Measurements from ENCODE around the gene ADGRV1.
"Not testable (repeated sequence)": the region's sequence is repeated elsewhere in the genome, so short reads cannot be mapped to it uniquely, and the experiment has no call there.

The ADGRV1 gene

GRCh38 chr5:91007251-91007650, 448.7 kb downstream of the ADGRV1 start:
- no peak for DNase-seq

- DNase-seq = no peak
Measured at GRCh38 chr5:91007780-91008402, 449.3 kb downstream of the ADGRV1 start.

GRCh38 chr5:91010090-91010489, 451.5 kb downstream of the ADGRV1 start:
- no peak for DNase-seq

DNA sequence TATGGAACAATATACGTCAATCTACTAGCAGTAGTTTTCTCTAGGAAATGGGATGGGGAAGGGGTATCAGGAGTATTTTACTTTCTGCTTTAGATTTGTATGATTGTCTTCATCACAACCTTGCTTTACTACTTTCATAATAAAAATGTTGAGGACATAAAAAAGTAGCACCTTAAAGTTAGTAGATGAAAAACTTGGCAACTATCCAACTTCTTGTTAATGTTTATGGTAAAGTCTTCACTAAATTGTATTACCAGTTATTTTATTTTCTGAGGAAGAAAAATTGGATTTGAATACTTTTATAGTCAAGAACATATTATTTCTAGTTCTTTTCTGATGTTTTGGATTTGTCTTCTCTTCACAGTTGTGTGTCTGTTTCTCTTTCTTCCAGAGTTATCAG, 452.4 kb downstream of the ADGRV1 start:
- no peak for DNase-seq

DNA sequence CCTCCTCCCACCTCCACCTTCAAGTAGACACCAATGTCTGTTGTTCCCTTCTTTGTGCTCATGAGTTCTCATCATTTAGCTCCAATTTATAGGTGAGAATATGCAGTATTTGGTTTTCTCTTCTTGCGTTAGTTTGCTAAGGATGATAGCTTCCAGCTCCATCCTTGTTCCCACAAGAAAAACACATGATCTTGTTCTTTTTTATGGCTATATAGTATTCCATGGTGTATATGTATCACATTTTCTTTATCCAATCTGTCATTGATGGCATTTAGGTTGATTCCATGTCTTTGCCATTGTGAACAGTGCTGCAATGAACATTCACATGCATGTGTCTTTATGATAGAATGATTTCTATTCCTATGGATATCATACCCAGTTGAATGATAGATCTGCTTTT, 454.3 kb downstream of the ADGRV1 start:
- not testable (repeated sequence) for DNase-seq

GRCh38 chr5:91016322-91016721, 457.7 kb downstream of the ADGRV1 start:
- DNase-seq = no peak

- DNase-seq = no peak
Measured at GRCh38 chr5:91016954-91017700, 458.5 kb downstream of the ADGRV1 start.

GRCh38 chr5:91018200-91018599, 459.6 kb downstream of the ADGRV1 start:
- DNase-seq = no peak

DNA sequence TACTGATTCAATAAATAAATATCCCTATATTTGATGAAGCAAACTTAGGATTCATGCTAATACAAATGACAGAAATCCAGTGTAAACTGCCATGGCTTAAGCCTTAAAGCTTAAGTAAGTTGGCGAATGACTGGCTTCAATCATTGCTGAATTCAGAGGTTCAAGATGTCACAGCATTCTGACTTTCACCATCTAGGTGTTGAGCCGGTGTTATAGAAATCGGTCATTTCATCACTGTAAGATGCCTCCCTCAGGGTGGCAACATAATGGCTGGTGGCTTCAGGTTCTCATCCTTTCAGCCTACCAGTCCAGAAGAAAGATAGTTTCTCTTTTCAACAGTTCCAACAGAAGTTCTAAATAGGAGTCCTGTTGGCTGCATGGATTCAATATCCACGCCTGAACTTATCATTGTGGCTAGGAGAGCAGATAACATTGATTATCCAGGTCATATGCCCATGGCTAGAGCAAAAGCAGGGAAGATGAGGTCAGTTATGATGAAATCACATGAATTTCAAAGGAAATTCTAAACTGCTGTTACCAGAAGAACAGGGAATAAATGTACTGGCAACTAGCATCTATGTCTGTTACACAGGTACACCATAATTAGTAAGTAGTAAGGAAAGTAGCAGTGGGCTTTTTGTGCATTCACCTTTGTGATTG, 460.2 kb downstream of the ADGRV1 start:
- DNase-seq = no peak

DNA sequence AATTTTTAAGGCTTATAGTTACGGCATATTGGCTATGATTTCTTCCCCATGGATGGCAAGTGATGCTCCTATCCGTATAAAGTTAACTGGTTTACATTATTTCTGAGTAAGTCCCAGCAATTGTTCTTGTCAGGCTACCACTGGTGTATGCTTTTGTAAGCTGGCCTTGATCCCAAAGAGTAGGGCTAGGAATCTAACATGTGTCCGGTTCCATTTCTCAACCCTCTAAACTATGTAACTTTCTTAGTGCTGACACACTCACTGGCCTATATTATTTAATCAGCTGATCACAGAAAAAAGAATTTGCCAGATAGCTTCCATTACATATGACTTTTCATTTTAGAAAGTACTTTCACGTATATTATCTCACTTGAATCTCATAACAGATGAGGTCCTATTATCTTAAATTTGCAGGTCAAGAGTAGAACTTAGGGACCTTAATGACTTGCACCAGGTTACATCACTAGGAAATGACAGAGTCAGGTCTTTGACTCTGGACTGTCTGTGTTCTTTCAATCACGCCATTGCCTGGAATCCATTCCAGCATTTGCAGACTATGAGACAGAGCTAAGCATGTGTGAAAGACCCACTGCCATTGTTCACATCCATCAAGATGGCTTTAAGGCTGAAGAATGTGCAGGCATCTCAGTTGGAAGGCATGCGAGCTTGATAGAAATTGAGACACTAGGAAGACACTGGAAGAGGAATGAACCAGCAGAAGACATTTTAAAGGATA, 461.6 kb downstream of the ADGRV1 start:
- DNase-seq = no peak

DNA sequence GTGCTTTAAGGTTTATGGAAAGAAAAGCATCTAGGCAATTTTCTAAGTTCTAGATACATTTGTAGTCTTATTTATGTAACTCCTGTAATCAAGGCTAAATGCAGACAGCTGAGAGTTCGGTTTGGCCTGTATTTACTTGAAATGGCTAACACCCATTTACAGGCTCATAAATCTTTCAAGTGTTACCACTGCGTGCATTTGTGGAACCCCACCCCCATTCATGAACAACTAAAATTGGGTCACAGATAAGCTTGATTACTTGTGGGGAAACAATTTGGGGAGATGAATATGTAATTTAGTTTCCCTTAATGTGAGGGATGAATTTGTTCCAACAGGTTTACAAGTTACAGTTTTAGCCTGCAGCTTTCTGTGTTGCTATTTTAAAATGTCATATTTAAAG, 463.9 kb downstream of the ADGRV1 start:
- peak; percentile 24 for DNase-seq

- no peak for DNase-seq
Measured at GRCh38 chr5:91024206-91024605, 465.6 kb downstream of the ADGRV1 start.

DNA sequence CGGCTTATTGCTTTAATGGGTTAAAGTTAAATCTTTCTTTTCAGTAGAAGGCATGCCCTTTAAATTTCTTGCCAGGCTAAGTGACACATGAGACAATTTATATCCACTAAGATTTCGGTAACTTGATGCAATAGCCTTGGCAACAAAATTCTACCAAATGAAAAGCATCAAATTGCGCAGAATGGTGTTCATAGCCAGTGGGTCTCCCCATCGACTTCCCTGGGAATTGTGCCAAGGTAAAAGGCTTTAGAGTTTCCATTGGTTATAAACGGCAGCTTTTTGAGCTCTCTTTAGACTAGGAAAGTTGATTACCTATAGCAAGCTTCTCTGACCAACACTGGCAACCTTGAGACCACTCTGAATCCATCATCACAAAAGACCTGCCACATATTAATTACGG, 466.1 kb downstream of the ADGRV1 start:
- peak; percentile 81 for DNase-seq

GRCh38 chr5:91025449-91025848, 466.9 kb downstream of the ADGRV1 start:
- no peak for DNase-seq

DNA sequence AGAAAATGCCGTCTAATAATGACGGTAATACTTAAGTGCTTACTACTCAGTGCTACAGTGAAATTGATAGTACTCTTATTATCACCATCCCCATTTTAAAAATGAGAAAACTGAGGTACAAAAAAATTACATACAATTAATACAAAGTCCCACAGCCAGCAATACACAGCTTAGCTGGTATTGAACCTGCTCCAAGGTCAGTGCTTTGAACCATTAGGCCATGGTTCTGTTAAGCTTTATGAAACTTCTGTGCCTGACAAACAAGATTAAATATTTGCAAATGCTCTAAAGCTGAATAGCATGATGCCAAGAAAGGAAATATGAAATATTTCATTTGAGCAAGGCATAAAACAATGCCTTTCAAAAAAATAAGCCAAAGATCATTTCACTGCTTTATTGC, 467.4 kb downstream of the ADGRV1 start:
- no peak for DNase-seq

GRCh38 chr5:91026466-91026865, 467.9 kb downstream of the ADGRV1 start:
- DNase-seq = no peak

GRCh38 chr5:91027405-91028139, 469.0 kb downstream of the ADGRV1 start:
- DNase-seq = no peak

- no peak for DNase-seq
Measured at GRCh38 chr5:91028499-91028956, 469.9 kb downstream of the ADGRV1 start.

GRCh38 chr5:91030521-91031401, 472.2 kb downstream of the ADGRV1 start:
- DNase-seq = no peak

- no peak for DNase-seq
Measured at GRCh38 chr5:91031402-91031752, 472.8 kb downstream of the ADGRV1 start.

DNA sequence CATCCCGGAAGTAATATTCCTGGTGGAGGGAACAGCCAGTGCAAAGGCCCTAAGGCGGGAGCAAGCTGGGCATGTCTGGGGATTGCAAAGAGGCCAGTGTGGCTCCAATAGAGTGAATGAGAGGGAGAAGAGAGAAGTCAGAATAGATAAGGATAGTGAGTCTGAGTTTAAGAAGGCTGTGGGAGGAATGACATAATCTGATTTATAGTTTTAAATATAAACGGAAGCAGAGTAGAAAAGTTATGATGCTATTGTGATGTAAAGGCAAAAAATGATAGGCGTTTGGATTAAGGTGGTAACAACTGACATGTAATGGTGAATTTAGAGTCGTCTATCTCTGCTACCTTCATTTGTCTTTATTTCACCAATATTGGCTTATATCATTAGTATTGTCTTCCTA, 473.5 kb downstream of the ADGRV1 start:
- no peak for DNase-seq

DNA sequence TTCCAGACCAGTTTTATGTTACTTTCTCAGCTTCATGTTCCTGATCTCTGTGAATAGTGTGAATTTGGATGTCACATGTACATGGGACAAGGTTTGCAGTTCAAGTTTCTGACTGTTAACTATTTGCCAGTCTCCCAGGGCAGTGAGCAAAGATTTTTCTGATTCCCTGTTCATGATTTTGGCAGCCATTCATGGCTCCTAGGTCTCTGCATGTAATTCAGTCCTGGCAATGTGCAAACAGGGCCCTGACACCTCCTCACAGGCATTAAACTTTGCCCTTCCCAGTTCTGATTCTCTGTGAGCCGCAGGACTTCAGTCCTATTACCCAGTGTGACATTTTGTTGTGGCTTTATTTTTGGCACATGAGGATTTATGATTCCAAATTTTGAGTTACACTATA, 474.8 kb downstream of the ADGRV1 start:
- DNase-seq = no peak

Data from NCI-H1105 treated with DMSO at 0.1 percent for 48 hours (cell line).